PC-3 (cell line): ENCODE results near the gene TRIM52. TPM values are rescaled to one million over a fixed set of nuclear protein-coding genes. Genes with fewer than 3 reads are reported as not detected.

Experiments used
- ATAC-seq: fragments of 200-7000 bp; cut with Tn5 transposase; 2 replicates; pipeline ENCODE4 v1.9.1; 2020; ENCODE audit warnings: mild to moderate bottlenecking, moderate library complexity
- BruUV-seq: library from RNA; stranded (reverse); fragments of 400-500 nt; replicated peaks from 2 replicates; lab custom pipeline; 2021; lab: Mats Ljungman, UMichigan
- CTCF ChIA-PET: fragments of 300-600 bp; sonication (Branson Sonifier 250); formaldehyde crosslinking; loops from one replicate; lab custom pipeline; 2022; ENCODE audit warnings: antibody characterized with exemption; lab: Charles Lee
- POLR2A ChIA-PET: fragments of 300-600 bp; sonication (Branson Sonifier 250); formaldehyde crosslinking; loops from one replicate; lab custom pipeline; 2022; ENCODE audit warnings: antibody characterized with exemption; ENCODE audit not compliant: unreplicated experiment; lab: Charles Lee
- DNase-seq: peaks from one replicate; pipeline ENCODE4 v3.0.0-alpha.2; 2015
- H2AFZ ChIP-seq: fragments of 300-600 bp; sonication (generic); 2 replicates; pipeline ENCODE4 v1.6.0; 2016; ENCODE audit warnings: antibody characterized with exemption, low read length
- H3F3A ChIP-seq: fragments of 300-600 bp; sonication (generic); one replicate; pipeline ENCODE4 v1.6.0; 2017; ENCODE audit warnings: antibody characterized with exemption, low read length, control low read depth, mild to moderate bottlenecking; ENCODE audit not compliant: unreplicated experiment
- H3K27ac ChIP-seq: fragments of 300-600 bp; sonication (generic); 2 replicates; pipeline ENCODE4 v1.5.1; 2016; ENCODE audit warnings: mild to moderate bottlenecking, low read length
- H3K27me3 ChIP-seq: fragments of 300-600 bp; sonication (generic); 2 replicates; pipeline ENCODE4 v1.6.1; 2016; ENCODE audit warnings: low read length, mixed read lengths
- H3K36me3 ChIP-seq: fragments of 300-600 bp; sonication (generic); 2 replicates; pipeline ENCODE4 v1.6.1; 2016; ENCODE audit warnings: low read depth, mixed run types, low read length, mixed read lengths
- H3K4me1 ChIP-seq: fragments of 300-600 bp; sonication (generic); 2 replicates; pipeline ENCODE4 v1.5.1; 2016; ENCODE audit warnings: low read length; ENCODE audit not compliant: insufficient read depth
- H3K4me2 ChIP-seq: fragments of 300-600 bp; sonication (generic); 2 replicates; pipeline ENCODE4 v1.6.0; 2016; ENCODE audit warnings: low read length
- H3K4me3 ChIP-seq: fragments of 300-600 bp; sonication (generic); 2 replicates; pipeline ENCODE4 v1.5.1; 2016; ENCODE audit warnings: mild to moderate bottlenecking, low read length, mixed read lengths
- H3K79me2 ChIP-seq: fragments of 300-600 bp; sonication (generic); 2 replicates; pipeline ENCODE4 v1.6.1; 2017; ENCODE audit warnings: low read length, mixed read lengths
- H3K9ac ChIP-seq: fragments of 300-600 bp; sonication (generic); 2 replicates; pipeline ENCODE4 v1.6.0; 2016; ENCODE audit warnings: mild to moderate bottlenecking, low read length
- H3K9me2 ChIP-seq: fragments of 300-600 bp; sonication (generic); replicated peaks from 2 replicates; pipeline ENCODE4 v1.6.1; 2016; ENCODE audit warnings: mixed run types, low read length, mixed read lengths
- H3K9me3 ChIP-seq: fragments of 300-600 bp; sonication (generic); 2 replicates; pipeline ENCODE4 v1.6.1; 2016; ENCODE audit warnings: low read length, mixed read lengths
- H4K20me1 ChIP-seq: fragments of 300-600 bp; sonication (generic); 2 replicates; pipeline ENCODE4 v1.6.1; 2016; ENCODE audit warnings: low read length, mixed read lengths
- CTCF ChIP-seq: fragments of 300-600 bp; sonication (generic); conservative IDR thresholded peaks from 2 replicates; pipeline ENCODE4 v1.5.1; 2017; ENCODE audit warnings: antibody characterized with exemption, low read depth, mild to moderate bottlenecking, low read length
- EZH2 ChIP-seq: fragments of 300-600 bp; sonication (generic); IDR thresholded peaks from one replicate; pipeline ENCODE4 v1.6.1; 2017; ENCODE audit warnings: antibody characterized with exemption, mild to moderate bottlenecking, low read length; ENCODE audit not compliant: unreplicated experiment
- EZH2phosphoT487 ChIP-seq: fragments of 300-600 bp; sonication (generic); IDR thresholded peaks from 2 replicates; pipeline ENCODE4 v1.6.1; 2018; ENCODE audit warnings: mild to moderate bottlenecking, antibody characterized with exemption, low read length, borderline replicate concordance
- intact Hi-C: fragments of 100-400 bp; cut with micrococcal nuclease; formaldehyde crosslinking; loops from 2 replicates; pipeline ENCODE4 v1.9.0; 2023
- microRNA-seq: library from miRNA; unstranded; fragments of <30 nt; microRNA quantifications from one replicate; pipeline ENCODE4 v1.1.0, GENCODE V29; 2020; ENCODE audit not compliant: unreplicated experiment
- total RNA-seq: library from RNA; depleted of rRNA; stranded (reverse); fragments of >200 nt; gene quantifications from 2 replicates; pipeline ENCODE4 v1.2.3, GENCODE V29; 2014; rRNA removed

The TRIM52 gene
- total RNA-seq, 1 experiment from 2014 or later: 4.4 TPM

DNA sequence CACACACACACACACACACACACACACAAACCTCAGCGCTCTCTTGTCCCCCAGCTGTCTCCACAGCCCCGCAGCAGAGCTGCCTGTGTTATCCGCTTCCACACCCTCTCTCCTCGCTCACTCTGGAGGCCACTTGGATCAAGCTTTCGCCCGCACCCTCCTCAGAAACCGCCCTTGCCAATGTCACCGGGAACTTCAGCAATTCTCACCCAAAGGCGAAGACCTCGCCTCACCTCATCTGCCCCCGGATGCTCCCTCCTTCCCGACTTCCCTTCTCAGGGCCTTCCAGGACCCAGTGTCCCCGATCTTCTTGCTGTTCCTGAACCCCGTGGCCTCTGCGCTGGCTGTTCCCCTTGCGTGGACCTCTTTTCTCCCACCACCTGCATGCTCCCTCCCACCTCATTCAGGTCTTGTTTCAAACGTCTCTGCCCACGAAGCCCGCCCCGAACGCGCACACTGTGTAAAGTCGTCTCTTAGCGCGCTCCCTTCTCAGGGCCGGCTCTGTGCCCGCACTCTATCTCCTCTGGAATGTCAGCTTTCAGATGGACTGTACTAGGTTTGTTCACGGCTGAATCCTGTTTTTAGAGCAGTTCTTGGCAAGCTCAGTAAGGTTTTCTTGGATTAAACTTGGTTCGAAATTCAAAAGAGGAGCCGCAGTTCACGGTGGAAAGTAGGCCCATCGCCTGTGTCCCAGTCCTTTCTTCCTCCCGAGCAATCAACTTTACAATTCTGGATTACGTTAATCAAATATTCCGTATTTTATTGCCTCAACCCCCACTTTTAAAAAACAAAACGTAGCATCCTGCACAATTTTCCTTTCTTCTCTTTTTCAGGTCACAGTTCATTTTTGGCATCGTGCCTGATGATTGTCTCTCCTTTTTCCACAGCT lies 54.9 kb downstream of the TRIM52 start:
- no TSS peak for BruUV-seq
- ATAC-seq: no peak
- CTCF ChIA-PET: interaction anchor here (0.6 to 1.2 kb wide), 2 partner anchors 9 to 21 kb away, joined by 3 to 6 read pairs; no protein-coding TSS in a partner anchor
- POLR2A ChIA-PET: interaction anchor here (1.0 to 1.4 kb wide), 2 partner anchors 13 to 14 kb away, joined by 3 to 6 read pairs; no protein-coding TSS in a partner anchor
- Histone ChIP-seq H3K9ac (no peak overlapping the region), H2AFZ (peak overlapping the region; percentile 95), H3K4me1 (peaks cover 18% of the 10 kb centered on the region), H3K9me3 (no peaks in the 10 kb centered on the region), H3K27me3 (no peaks in the 10 kb centered on the region), H3K4me3 (peak overlapping the region; percentile 85), H4K20me1 (no peaks in the 10 kb centered on the region), H3F3A (no peaks in the 10 kb centered on the region), H3K79me2 (peaks cover 5% of the 10 kb centered on the region; the same call in 1 of the 2 replicates), H3K4me2 (peak overlapping the region; percentile 85), H3K27ac (no peak overlapping the region), H3K9me2 (no peaks in the 10 kb centered on the region), H3K36me3 (no peaks in the 10 kb centered on the region)
- intact Hi-C loops: no loop called here
- no peak for DNase-seq
- TF ChIP-seq CTCF (no peak), EZH2phosphoT487 (no peak), EZH2 (no peak)

Small RNAs within 50 kb of the gene (microRNA-seq; reads per million reads assigned to microRNA genes)
- gene MIR4638: 1.8 reads per million

Other genes starting within 250 kb of the TRIM52 start
- gene BTNL9, start 220.9 kb downstream of the TRIM52 start, total RNA-seq: 11.5 and 15.4 TPM in 2 replicates
- not detected in 2 replicates for gene OR2V1, start 130.0 kb downstream of the TRIM52 start, total RNA-seq
- not detected in 2 replicates for gene OR2V2, start 113.6 kb downstream of the TRIM52 start, total RNA-seq
- gene TRIM7, start 55.9 kb downstream of the TRIM52 start, total RNA-seq: 28.1 and 44.1 TPM in 2 replicates
- 18.7 and 26.8 TPM in 2 replicates for gene TRIM41, start 37.9 kb downstream of the TRIM52 start, total RNA-seq
- 2,587 and 3,047 TPM in 2 replicates for gene RACK1, start 17.2 kb downstream of the TRIM52 start, total RNA-seq
- gene OR4F3, start 106.1 kb upstream of the TRIM52 start, total RNA-seq: not detected in 2 replicates